ENCODE measurements around the gene PGGHG. TPM values are rescaled to one million over a fixed set of nuclear protein-coding genes. Genes with fewer than 3 reads are reported as not detected.
A peak's percentile ranks its signal among the peaks of the same experiment; 100 is the strongest.
"Not testable (repeated sequence)": the region's sequence is repeated elsewhere in the genome, so short reads cannot be mapped to it uniquely, and the experiment has no call there.

Gene PGGHG
- total and polyA plus RNA-seq, 5 experiments from 2014 or later = 8.1 to 707 (median 14.9) TPM

GRCh38 chr11:281486-282161 lies 7.3 kb upstream of the PGGHG start:
- Mint-ChIP-seq H3K27me3 (peaks cover 0 to 14% (median 0%) of the 10 kb centered on the region in 5 donors), H3K36me3 (peaks cover 0 to 12% (median under 1%) of the 10 kb centered on the region in 3 donors), H3K9me3 (peaks cover 0 to 6% (median 0%) of the 10 kb centered on the region in 9 donors), H3K4me1 (peaks cover 25 to 67% (median 55%) of the 10 kb centered on the region in 4 donors), H3K27ac (peak overlapping the region; percentile 76 to 96 (median 94)), H3K4me3 (peak overlapping the region; percentile 82 to 95 (median 93))
- peak; percentile 3 to 17 for ATAC-seq
- DNase-seq = peak in 2 of 10 donors; percentile 1 to 28
- POLR2A ChIA-PET = interaction anchor here (0.6 to 21.0 kb wide), 17 partner anchors 5 to 276 kb away, joined by 3 to 863 read pairs (median 15); partner anchors contain the start of genes BET1L, IFITM1, IFITM5 and NLRP6

- H3K4me1 Mint-ChIP-seq = peaks cover 29 to 67% (median 59%) of the 10 kb centered on the region in 4 donors
- POLR2A ChIA-PET = interaction anchor here (0.6 to 21.0 kb wide), 12 partner anchors 5 to 275 kb away, joined by 3 to 863 read pairs (median 26); partner anchors contain the start of genes BET1L, IFITM1, IFITM5 and NLRP6
- H3K27ac Mint-ChIP-seq = peak overlapping the region; percentile 59 to 96 (median 94)
- no peak for ATAC-seq
- DNase-seq = peak in 1 of 10 donors; percentile 11
- peak overlapping the region; percentile 82 to 95 (median 93) for H3K4me3 Mint-ChIP-seq
- peaks cover 0 to 11% (median 0%) of the 10 kb centered on the region in 3 donors for H3K36me3 Mint-ChIP-seq
- peaks cover 0 to 14% (median 0%) of the 10 kb centered on the region in 5 donors for H3K27me3 Mint-ChIP-seq
- H3K9me3 Mint-ChIP-seq = peaks cover 0 to 2% (median 0%) of the 10 kb centered on the region in 9 donors
Observed at GRCh38 chr11:282171-282570, 6.8 kb upstream of the PGGHG start.

DNA sequence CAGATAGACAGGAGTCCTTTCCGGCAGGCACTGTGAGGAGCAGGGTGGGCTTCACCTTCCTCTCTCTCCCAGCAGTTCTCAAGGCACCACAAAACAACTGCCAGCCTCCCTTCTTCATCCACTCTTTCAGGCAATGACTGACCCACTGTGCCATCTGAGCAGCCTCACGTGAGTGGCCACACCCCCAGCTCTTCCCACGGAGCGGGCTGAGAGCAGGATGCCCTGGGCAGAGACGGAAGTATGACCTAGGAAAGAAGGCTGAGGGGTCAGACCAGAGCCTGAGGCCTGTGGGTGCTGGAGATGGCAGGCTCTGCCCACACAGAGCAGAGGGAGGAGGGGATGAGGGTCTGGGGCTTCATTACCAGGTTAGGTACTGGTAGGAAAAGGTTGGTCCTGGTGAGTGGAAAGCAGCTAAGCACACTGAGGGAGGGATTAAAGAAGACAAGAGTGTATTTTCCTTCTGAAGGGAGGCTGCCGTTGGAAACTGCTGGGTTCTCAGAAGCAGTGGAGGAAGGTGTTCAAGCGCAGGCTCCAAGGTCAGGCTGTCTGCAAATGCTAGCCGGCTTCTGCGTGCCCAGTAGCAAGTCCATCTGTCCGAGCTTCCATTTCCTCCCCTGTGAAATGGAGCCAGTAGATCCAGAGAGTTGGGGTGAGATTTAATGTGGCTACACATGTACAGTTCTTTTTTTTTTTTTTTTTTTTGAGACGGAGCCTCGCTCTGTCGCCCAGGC lies 6.1 kb upstream of the PGGHG start:
- peak in 1 of 10 donors; percentile 14 for DNase-seq
- H3K9me3 Mint-ChIP-seq = no peaks in the 10 kb centered on the region
- H3K4me1 Mint-ChIP-seq = peaks cover 28 to 66% (median 55%) of the 10 kb centered on the region in 4 donors
- H3K36me3 Mint-ChIP-seq = peaks cover 0 to 11% (median 0%) of the 10 kb centered on the region in 3 donors
- ATAC-seq = no peak
- H3K27ac Mint-ChIP-seq = peak overlapping the region; percentile 59 to 96 (median 94)
- peak overlapping the region; percentile 82 to 95 (median 93) for H3K4me3 Mint-ChIP-seq
- H3K27me3 Mint-ChIP-seq = peaks cover 0 to 14% (median 0%) of the 10 kb centered on the region in 5 donors
- POLR2A ChIA-PET = interaction anchor here (0.6 to 21.0 kb wide), 16 partner anchors 4 to 123 kb away, joined by 3 to 863 read pairs (median 8); partner anchors contain the start of genes BET1L, IFITM1, IFITM5 and NLRP6

GRCh38 chr11:283405-284104 lies 5.4 kb upstream of the PGGHG start:
- peaks cover 0 to 14% (median 0%) of the 10 kb centered on the region in 5 donors for H3K27me3 Mint-ChIP-seq
- DNase-seq (peak in 3 of 10 donors; percentile 6 to 25 (median 15)), ATAC-seq (no peak)
- H3K27ac Mint-ChIP-seq = peak overlapping the region; percentile 59 to 96 (median 94)
- H3K36me3 Mint-ChIP-seq = peaks cover 0 to 11% (median 0%) of the 10 kb centered on the region in 3 donors
- POLR2A ChIA-PET = interaction anchor here (0.6 to 21.0 kb wide), 18 partner anchors 3 to 131 kb away, joined by 3 to 863 read pairs (median 8); partner anchors contain the start of genes BET1L, IFITM1, IFITM5 and NLRP6
- peaks cover 27 to 62% (median 52%) of the 10 kb centered on the region in 4 donors for H3K4me1 Mint-ChIP-seq
- no peaks in the 10 kb centered on the region for H3K9me3 Mint-ChIP-seq
- H3K4me3 Mint-ChIP-seq = peak overlapping the region; percentile 82 to 95 (median 93)

DNA sequence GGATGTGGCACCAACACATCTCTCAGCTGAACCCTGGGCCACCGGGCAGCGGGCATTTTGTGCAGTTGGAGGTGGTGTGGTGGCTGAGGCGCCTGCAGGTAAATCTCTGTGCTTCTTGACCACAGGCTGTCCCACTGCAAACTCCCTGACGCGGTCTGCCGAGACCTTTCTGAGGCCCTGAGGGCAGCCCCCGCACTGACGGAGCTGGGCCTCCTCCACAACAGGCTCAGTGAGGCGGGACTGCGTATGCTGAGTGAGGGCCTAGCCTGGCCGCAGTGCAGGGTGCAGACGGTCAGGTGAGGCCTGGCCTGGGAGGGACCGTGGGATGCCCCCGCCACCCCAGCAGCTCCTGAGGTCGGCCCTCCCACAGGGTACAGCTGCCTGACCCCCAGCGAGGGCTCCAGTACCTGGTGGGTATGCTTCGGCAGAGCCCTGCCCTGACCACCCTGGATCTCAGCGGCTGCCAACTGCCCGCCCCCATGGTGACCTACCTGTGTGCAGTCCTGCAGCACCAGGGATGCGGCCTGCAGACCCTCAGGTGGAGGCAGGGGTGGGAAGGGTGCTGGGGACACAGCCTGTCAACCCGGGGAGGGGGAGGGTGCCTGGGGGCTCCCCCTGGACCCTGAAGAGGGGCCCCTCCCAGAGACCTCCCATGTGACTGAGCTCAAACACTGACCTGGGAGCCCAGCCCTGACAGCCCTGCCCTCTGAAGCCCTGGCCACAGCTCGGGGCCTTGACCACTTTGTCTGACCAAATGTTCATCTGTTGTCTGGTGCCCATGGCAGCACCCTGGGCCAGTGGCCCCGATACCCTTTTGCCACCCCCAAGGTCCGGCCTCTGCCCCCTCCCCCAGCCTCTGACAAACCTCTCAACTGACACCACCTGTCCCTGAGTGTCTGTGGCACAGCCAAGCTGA lies 4.6 kb upstream of the PGGHG start:
- Mint-ChIP-seq H3K27ac (peak overlapping the region in 9 of 10 donors; percentile 63 to 96 (median 94)), H3K9me3 (no peaks in the 10 kb centered on the region), H3K27me3 (peaks cover 0 to 13% (median 0%) of the 10 kb centered on the region in 5 donors), H3K36me3 (peaks cover 0 to 11% (median 0%) of the 10 kb centered on the region in 3 donors), H3K4me3 (peak overlapping the region; percentile 82 to 95 (median 93)), H3K4me1 (peaks cover 26 to 60% (median 49%) of the 10 kb centered on the region in 4 donors)
- ATAC-seq = no peak
- peak in 2 of 10 donors; percentile 1 to 15 for DNase-seq
- POLR2A ChIA-PET = interaction anchor here (0.7 to 21.0 kb wide), 14 partner anchors 2 to 130 kb away, joined by 3 to 863 read pairs (median 14); partner anchors contain the start of genes BET1L, IFITM1, IFITM5 and NLRP6

DNA sequence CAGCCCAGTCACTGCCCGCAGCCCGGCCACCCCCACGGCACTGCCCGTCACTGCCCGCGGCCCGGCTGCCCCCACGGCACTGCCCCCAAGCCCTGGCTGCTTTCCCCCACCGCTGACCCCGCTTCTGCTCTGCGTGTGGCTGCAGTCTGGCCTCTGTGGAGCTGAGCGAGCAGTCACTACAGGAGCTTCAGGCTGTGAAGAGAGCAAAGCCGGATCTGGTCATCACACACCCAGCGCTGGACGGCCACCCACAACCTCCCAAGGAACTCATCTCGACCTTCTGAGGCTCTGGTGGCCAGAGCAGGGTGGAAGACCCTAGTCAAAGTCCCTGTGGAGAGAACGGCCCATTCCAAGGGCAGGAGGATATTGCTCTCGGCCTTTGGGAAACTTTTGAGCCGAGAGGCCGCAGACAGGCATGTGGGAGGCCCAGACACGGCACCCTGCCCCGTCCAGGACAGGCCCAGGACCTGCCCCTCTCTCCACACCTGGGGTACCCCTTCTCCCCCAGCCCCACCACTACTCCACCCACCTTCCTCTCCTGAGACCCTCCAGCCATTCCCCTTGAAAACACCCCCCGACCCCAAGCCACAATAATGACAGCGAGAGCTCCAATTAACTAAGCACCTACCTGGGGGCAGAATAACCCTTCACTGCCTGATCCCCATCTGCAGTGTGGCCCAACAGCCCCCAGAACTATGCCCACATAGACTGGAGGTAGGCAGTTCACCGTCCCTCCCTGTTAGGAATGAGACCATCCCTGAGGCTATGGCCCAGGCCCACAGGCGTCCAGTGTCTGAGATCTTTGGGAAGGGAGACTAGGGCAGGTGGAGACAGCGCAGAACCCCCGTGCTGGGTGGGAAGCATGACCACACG lies 3.7 kb upstream of the PGGHG start:
- Mint-ChIP-seq H3K36me3 (peaks cover 0 to 11% (median 0%) of the 10 kb centered on the region in 3 donors), H3K4me3 (peak overlapping the region in 7 of 10 donors; percentile 24 to 93 (median 54)), H3K4me1 (peaks cover 32 to 69% (median 55%) of the 10 kb centered on the region in 4 donors), H3K27ac (peak overlapping the region; percentile 35 to 99 (median 94)), H3K27me3 (peaks cover 0 to 12% (median 0%) of the 10 kb centered on the region in 5 donors), H3K9me3 (no peaks in the 10 kb centered on the region)
- DNase-seq (peak in 2 of 10 donors; percentile 0 to 14), ATAC-seq (no peak)
- POLR2A ChIA-PET = interaction anchor here (0.6 to 21.0 kb wide), 9 partner anchors 1 to 70 kb away, joined by 3 to 863 read pairs (median 22); partner anchors contain the start of genes IFITM1, IFITM5, NLRP6 and PGGHG

GRCh38 chr11:285894-286220 lies 3.1 kb upstream of the PGGHG start:
- peak overlapping the region; percentile 51 to 99 (median 98) for H3K27ac Mint-ChIP-seq
- no peaks in the 10 kb centered on the region for H3K9me3 Mint-ChIP-seq
- H3K27me3 Mint-ChIP-seq = peaks cover 0 to 12% (median 0%) of the 10 kb centered on the region in 5 donors
- ATAC-seq = no peak
- peaks cover 35 to 75% (median 56%) of the 10 kb centered on the region in 4 donors for H3K4me1 Mint-ChIP-seq
- POLR2A ChIA-PET = interaction anchor here (0.6 to 21.0 kb wide), 10 partner anchors 1 to 79 kb away, joined by 3 to 863 read pairs (median 56); partner anchors contain the start of genes BET1L, IFITM1, IFITM2 and IFITM5
- peak in 1 of 10 donors; percentile 13 for DNase-seq
- peaks cover 0 to 12% (median 0%) of the 10 kb centered on the region in 3 donors for H3K36me3 Mint-ChIP-seq
- H3K4me3 Mint-ChIP-seq = peak overlapping the region in 6 of 10 donors; percentile 26 to 99 (median 47)

GRCh38 chr11:286977-287820 lies 1.7 kb upstream of the PGGHG start:
- ATAC-seq (peak; percentile 4 to 9), DNase-seq (peak in 9 of 10 donors; percentile 59 to 90 (median 75))
- Mint-ChIP-seq H3K4me3 (peak overlapping the region; percentile 93 to 100 (median 97)), H3K27ac (peak overlapping the region; percentile 93 to 99 (median 99)), H3K4me1 (peaks cover 34 to 69% (median 51%) of the 10 kb centered on the region in 4 donors), H3K36me3 (peaks cover 0 to 22% (median 3%) of the 10 kb centered on the region in 3 donors)
- not testable (repeated sequence) for H3K27me3 Mint-ChIP-seq, H3K9me3 Mint-ChIP-seq
- POLR2A ChIA-PET = interaction anchor here (0.7 to 20.1 kb wide), 19 partner anchors 8 to 250 kb away, joined by 3 to 863 read pairs (median 6); partner anchors contain the start of genes BET1L, IFITM1, IFITM2 and IFITM5
